A549 treated with CpdA at 1 μM for 4 hours (cell line): Measurements from ENCODE around the gene ISM1. TPM values are rescaled to one million over a fixed set of nuclear protein-coding genes. Genes with fewer than 3 reads are reported as not detected.

ENCODE experiments used
- total RNA-seq: library from RNA; stranded (reverse); fragments of 200-300 nt; extraction: Qiagen RNA extraction; gene quantifications from 5 replicates; pipeline ENCODE4 v1.2.3, GENCODE V29; 2022; ENCODE audit warnings: low read depth

ISM1 gene
- total RNA-seq, result 0.10 to 0.64 TPM (median 0.42 TPM) in 5 replicates

DNA sequence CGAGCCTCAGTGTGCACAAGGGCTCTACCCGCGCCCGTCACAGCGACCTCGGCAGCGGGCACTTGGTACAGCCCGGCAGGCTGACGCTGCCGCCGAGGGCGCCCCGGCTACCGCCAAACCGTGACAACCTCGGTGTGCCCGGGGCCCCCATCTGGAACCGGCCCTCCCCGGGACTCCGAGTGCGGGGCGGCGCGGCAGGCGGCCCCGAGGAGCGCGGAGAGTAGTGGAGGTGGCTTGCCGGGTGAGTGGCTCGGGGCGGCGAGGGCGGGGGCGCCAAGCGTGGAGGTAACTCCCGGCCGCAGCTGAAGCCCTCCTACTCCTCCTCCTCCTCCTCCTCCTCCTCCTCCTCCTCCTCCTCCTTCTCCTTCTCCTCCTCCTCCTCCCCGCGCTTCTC, at the start of gene ISM1:
Gene ISM1 (plus strand): TSS at position 371 of the 394 bp plus-strand sequence. CDS start 503 bp downstream, outside the sequence.

Other genes with a start within 250 kb of the ISM1 start
- 0.01 to 0.32 TPM (median 0.17 TPM) in 4 of 5 replicates, not detected in the other for gene SPTLC3, start 212.3 kb upstream of the ISM1 start, total RNA-seq